GM23338 (cell line): ENCODE results near the gene TSR3. TPM values are rescaled to one million over a fixed set of nuclear protein-coding genes. Genes with fewer than 3 reads are reported as not detected.
A peak's percentile ranks its signal among the peaks of the same experiment; 100 is the strongest.

Source experiments
- ATAC-seq: fragments of 200-7000 bp; cut with Tn5 transposase; 3 replicates; pipeline ENCODE4 v1.9.1; 2020
- DNase-seq: peaks from one replicate; pipeline ENCODE4 v3.0.0-alpha.2; 2015; ENCODE audit warnings: low spot score
- H2AFZ ChIP-seq: fragments of 200-600 bp; sonication (generic); 2 replicates; pipeline ENCODE4 v1.8.0; 2016; ENCODE audit warnings: antibody characterized with exemption, mild to moderate bottlenecking, moderate library complexity
- H3F3A ChIP-seq: fragments of 200-600 bp; sonication (generic); replicated peaks from 2 replicates; pipeline ENCODE4 v1.8.0; 2017; ENCODE audit warnings: antibody characterized with exemption, mixed run types, low read depth
- H3K27ac ChIP-seq: fragments of 200-600 bp; sonication (generic); 2 replicates; pipeline ENCODE4 v1.6.1; 2016; ENCODE audit warnings: low read depth
- H3K27me3 ChIP-seq: fragments of 200-600 bp; sonication (generic); 2 replicates; pipeline ENCODE4 v1.8.0; 2016; ENCODE audit warnings: mild to moderate bottlenecking, mixed run types, moderate library complexity; ENCODE audit not compliant: insufficient read depth
- H3K36me3 ChIP-seq: fragments of 200-600 bp; sonication (generic); 2 replicates; pipeline ENCODE4 v1.8.0; 2016; ENCODE audit warnings: mild to moderate bottlenecking; ENCODE audit not compliant: insufficient read depth
- H3K4me1 ChIP-seq: fragments of 200-600 bp; sonication (generic); 2 replicates; pipeline ENCODE4 v1.8.0; 2016; ENCODE audit warnings: mild to moderate bottlenecking, moderate library complexity; ENCODE audit not compliant: insufficient read depth
- H3K4me2 ChIP-seq: fragments of 200-600 bp; sonication (generic); 2 replicates; pipeline ENCODE4 v1.7.1; 2017; ENCODE audit warnings: mixed run types
- H3K4me3 ChIP-seq: fragments of 200-600 bp; sonication (generic); 2 replicates; pipeline ENCODE4 v1.6.1; 2016; ENCODE audit warnings: mixed run types
- H3K79me2 ChIP-seq: fragments of 200-600 bp; sonication (generic); replicated peaks from 2 replicates; pipeline ENCODE4 v1.8.0; 2017; ENCODE audit warnings: mild to moderate bottlenecking; ENCODE audit not compliant: insufficient read depth
- H3K9me2 ChIP-seq: fragments of 200-600 bp; sonication (generic); 2 replicates; pipeline ENCODE4 v1.8.0; 2017; ENCODE audit not compliant: insufficient read depth
- H4K20me1 ChIP-seq: fragments of 200-600 bp; sonication (generic); replicated peaks from 2 replicates; pipeline ENCODE4 v1.8.0; 2017; ENCODE audit warnings: mild to moderate bottlenecking; ENCODE audit not compliant: insufficient read depth
- H3K27ac Mint-ChIP-seq: 2 replicates; pipeline ENCODE4 v1.8.0; 2020; ENCODE audit warnings: inconsistent platforms, mild to moderate bottlenecking, moderate library complexity, mixed read lengths
- H3K27me3 Mint-ChIP-seq: 3 replicates; pipeline ENCODE4 v1.8.0; 2022; ENCODE audit warnings: low read depth, mild to moderate bottlenecking, moderate library complexity, mixed read lengths, inconsistent platforms; ENCODE audit not compliant: insufficient read depth, poor library complexity
- H3K36me3 Mint-ChIP-seq: 3 replicates; pipeline ENCODE4 v1.8.0; 2021; ENCODE audit warnings: low read depth, mild to moderate bottlenecking, inconsistent platforms, moderate library complexity, mixed read lengths
- H3K4me1 Mint-ChIP-seq: 3 replicates; pipeline ENCODE4 v1.8.0; 2020; ENCODE audit warnings: mild to moderate bottlenecking, inconsistent platforms, mixed read lengths
- H3K4me3 Mint-ChIP-seq: 3 replicates; pipeline ENCODE4 v1.8.0; 2021; ENCODE audit warnings: moderate library complexity, mild to moderate bottlenecking, inconsistent platforms, mixed read lengths
- H3K9me3 Mint-ChIP-seq: 3 replicates; pipeline ENCODE4 v1.8.0; 2020; ENCODE audit warnings: moderate library complexity, mild to moderate bottlenecking, inconsistent platforms, mixed read lengths
- JUNB ChIP-seq: IDR thresholded peaks from one replicate; pipeline ENCODE4 v1.6.1; 2016; ENCODE audit warnings: antibody characterized with exemption; ENCODE audit not compliant: unreplicated experiment
- NANOG ChIP-seq: IDR thresholded peaks from 2 replicates; pipeline ENCODE4 v1.6.1; 2016; ENCODE audit warnings: antibody characterized with exemption, borderline replicate concordance
- POLR2AphosphoS5 ChIP-seq: IDR thresholded peaks from 2 replicates; pipeline ENCODE4 v1.6.1; 2016; ENCODE audit warnings: antibody characterized with exemption, low read depth
- ZNF114 ChIP-seq: fragments of 250-450 bp; sonication (Bioruptor Pico); IDR thresholded peaks from 2 replicates; pipeline ENCODE4 v1.5.0; 2020; ENCODE audit warnings: mild to moderate bottlenecking, moderate library complexity
- polyA plus RNA-seq: library from polyadenylated mRNA; unstranded; fragments of >200 nt; fragmentation: Nextera tagmentation; extraction: Ambion mirVana; gene quantifications from 2 replicates; pipeline ENCODE4 v1.2.1, GENCODE V29; 2016
- total RNA-seq: library from RNA; depleted of rRNA; stranded (reverse); fragments of >200 nt; shearing (Covaris generic); gene quantifications from 2 replicates; pipeline ENCODE4 v1.2.3, GENCODE V29; 2014
- TF ChIP-seq, protein P1 (sequence below): fragments of 250-450 bp; sonication (Bioruptor Pico); IDR thresholded peaks from 2 replicates; pipeline ENCODE4 v1.5.0; 2020; ENCODE audit warnings: mild to moderate bottlenecking, moderate library complexity
- TF ChIP-seq, protein P2 (sequence below): IDR thresholded peaks from 2 replicates; pipeline ENCODE4 v1.6.1; 2016; ENCODE audit warnings: antibody characterized with exemption

Gene TSR3
- total and polyA plus RNA-seq, 2 experiments from 2014 or later = 58.5 to 97.3 TPM

DNA sequence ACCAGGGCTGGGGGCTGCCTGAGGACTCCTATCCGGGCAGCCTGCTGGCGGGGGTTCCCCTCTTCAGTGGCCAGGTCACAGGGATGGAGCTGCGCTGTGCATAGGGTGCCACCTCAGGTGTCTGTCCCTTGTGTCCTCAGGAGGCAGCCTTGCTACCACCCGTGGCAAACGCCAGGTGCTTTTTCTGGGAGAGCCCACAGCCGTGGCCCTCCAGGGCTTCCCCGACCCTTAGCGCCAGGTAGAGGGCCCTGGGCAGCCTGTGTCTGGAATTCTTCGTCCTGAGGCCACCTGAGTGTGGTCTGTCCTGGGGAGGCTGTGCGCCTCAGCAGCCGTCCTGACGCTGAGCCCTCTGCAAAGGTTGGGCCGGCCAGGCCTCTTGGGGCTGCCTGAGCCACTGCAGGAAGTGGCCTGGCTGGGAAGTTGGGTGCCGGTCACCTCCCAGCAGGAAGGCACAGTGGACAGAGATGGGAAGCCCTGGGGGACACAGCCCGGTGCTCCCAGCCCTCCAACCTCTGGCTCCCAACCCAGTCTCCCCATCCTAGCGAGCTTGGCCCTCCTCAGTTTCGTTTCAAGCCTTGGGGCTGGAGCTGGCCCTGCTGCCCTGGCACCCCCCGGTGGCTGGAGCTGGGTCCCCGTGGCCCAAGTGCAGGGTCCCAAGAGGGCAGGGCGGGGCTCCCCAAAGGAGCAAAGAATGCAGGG is 25.9 kb downstream of the TSR3 start (continued):
- TF ChIP-seq, protein P1, sequence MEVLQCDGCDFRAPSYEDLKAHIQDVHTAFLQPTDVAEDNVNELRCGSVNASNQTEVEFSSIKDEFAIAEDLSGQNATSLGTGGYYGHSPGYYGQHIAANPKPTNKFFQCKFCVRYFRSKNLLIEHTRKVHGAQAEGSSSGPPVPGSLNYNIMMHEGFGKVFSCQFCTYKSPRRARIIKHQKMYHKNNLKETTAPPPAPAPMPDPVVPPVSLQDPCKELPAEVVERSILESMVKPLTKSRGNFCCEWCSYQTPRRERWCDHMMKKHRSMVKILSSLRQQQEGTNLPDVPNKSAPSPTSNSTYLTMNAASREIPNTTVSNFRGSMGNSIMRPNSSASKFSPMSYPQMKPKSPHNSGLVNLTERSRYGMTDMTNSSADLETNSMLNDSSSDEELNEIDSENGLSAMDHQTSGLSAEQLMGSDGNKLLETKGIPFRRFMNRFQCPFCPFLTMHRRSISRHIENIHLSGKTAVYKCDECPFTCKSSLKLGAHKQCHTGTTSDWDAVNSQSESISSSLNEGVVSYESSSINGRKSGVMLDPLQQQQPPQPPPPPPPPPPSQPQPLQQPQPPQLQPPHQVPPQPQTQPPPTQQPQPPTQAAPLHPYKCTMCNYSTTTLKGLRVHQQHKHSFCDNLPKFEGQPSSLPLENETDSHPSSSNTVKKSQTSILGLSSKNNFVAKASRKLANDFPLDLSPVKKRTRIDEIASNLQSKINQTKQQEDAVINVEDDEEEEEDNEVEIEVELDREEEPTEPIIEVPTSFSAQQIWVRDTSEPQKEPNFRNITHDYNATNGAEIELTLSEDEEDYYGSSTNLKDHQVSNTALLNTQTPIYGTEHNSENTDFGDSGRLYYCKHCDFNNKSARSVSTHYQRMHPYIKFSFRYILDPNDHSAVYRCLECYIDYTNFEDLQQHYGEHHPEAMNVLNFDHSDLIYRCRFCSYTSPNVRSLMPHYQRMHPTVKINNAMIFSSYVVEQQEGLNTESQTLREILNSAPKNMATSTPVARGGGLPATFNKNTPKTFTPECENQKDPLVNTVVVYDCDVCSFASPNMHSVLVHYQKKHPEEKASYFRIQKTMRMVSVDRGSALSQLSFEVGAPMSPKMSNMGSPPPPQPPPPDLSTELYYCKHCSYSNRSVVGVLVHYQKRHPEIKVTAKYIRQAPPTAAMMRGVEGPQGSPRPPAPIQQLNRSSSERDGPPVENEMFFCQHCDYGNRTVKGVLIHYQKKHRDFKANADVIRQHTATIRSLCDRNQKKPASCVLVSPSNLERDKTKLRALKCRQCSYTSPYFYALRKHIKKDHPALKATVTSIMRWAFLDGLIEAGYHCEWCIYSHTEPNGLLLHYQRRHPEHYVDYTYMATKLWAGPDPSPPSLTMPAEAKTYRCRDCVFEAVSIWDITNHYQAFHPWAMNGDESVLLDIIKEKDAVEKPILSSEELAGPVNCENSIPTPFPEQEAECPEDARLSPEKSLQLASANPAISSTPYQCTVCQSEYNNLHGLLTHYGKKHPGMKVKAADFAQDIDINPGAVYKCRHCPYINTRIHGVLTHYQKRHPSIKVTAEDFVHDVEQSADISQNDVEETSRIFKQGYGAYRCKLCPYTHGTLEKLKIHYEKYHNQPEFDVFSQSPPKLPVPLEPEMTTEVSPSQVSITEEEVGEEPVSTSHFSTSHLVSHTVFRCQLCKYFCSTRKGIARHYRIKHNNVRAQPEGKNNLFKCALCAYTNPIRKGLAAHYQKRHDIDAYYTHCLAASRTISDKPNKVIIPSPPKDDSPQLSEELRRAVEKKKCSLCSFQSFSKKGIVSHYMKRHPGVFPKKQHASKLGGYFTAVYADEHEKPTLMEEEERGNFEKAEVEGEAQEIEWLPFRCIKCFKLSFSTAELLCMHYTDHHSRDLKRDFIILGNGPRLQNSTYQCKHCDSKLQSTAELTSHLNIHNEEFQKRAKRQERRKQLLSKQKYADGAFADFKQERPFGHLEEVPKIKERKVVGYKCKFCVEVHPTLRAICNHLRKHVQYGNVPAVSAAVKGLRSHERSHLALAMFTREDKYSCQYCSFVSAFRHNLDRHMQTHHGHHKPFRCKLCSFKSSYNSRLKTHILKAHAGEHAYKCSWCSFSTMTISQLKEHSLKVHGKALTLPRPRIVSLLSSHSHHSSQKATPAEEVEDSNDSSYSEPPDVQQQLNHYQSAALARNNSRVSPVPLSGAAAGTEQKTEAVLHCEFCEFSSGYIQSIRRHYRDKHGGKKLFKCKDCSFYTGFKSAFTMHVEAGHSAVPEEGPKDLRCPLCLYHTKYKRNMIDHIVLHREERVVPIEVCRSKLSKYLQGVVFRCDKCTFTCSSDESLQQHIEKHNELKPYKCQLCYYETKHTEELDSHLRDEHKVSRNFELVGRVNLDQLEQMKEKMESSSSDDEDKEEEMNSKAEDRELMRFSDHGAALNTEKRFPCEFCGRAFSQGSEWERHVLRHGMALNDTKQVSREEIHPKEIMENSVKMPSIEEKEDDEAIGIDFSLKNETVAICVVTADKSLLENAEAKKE (CRISPR knock-in tag) = no peak
- 0 out of 2 replicates have a peak, but pooled peaks have one; percentile 25 for TF ChIP-seq POLR2AphosphoS5
- no peak for TF ChIP-seq NANOG
- TF ChIP-seq JUNB = no peak
- no peak for TF ChIP-seq ZNF114
- TF ChIP-seq, protein P2, sequence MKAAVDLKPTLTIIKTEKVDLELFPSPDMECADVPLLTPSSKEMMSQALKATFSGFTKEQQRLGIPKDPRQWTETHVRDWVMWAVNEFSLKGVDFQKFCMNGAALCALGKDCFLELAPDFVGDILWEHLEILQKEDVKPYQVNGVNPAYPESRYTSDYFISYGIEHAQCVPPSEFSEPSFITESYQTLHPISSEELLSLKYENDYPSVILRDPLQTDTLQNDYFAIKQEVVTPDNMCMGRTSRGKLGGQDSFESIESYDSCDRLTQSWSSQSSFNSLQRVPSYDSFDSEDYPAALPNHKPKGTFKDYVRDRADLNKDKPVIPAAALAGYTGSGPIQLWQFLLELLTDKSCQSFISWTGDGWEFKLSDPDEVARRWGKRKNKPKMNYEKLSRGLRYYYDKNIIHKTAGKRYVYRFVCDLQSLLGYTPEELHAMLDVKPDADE = no peak

DNA sequence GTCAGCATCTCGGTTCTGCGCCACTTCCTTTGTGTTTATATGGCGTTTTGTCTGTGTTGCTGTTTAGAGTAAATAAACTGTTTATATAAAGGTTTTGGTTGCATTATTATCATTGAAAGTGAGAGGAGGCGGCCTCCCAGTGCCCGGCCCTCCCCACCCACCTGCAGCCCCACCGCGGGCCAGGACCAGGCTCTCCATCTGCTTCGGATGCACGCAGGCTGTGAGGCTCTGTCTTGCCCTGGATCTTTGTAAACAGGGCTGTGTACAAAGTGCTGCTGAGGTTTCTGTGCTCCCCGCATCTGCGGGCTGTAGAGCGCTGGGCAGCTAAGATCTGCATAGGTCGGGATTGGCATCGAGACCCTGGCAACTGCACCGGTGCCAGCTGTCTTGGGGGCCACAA is 26.4 kb downstream of the TSR3 start:
- Histone ChIP-seq H3K4me1 (no peaks in the 10 kb centered on the region), H2AFZ (no peak overlapping the region), H3K79me2 (0 out of 2 replicates have a peak, but pooled peaks cover under 1% of the 10 kb centered on the region), H3K27me3 (no peaks in the 10 kb centered on the region), H3K36me3 (peaks cover 4% of the 10 kb centered on the region; the same call in 1 of the 2 replicates), H4K20me1 (peaks cover 1% of the 10 kb centered on the region; the same call in 1 of the 2 replicates), H3F3A (peaks cover 5% of the 10 kb centered on the region; the same call in 1 of the 2 replicates), H3K9me2 (no peaks in the 10 kb centered on the region), H3K4me2 (no peak overlapping the region), H3K27ac (0 out of 2 replicates have a peak overlapping the region, but pooled peaks have one; percentile 66), H3K4me3 (no peak overlapping the region)
- H3K27ac Mint-ChIP-seq = no peak overlapping the region
- H3K36me3 Mint-ChIP-seq = peaks cover 41% of the 10 kb centered on the region
- ATAC-seq (peak; percentile 3; the same call in 2 of the 3 replicates), DNase-seq (no peak)
- H3K27me3 Mint-ChIP-seq = peaks cover 10% of the 10 kb centered on the region
- peaks cover 7% of the 10 kb centered on the region for H3K4me1 Mint-ChIP-seq
- no peak overlapping the region for H3K4me3 Mint-ChIP-seq
- no peaks in the 10 kb centered on the region for H3K9me3 Mint-ChIP-seq
- TF ChIP-seq, protein P1 (CRISPR knock-in tag) = no peak
- TF ChIP-seq, protein P2 = no peak
- TF ChIP-seq NANOG = no peak
